GM19328 (cell line): ENCODE data around the gene NR1D2.

Source experiments
- ATAC-seq: cut with Tn5 transposase; IDR thresholded peaks from one replicate; pipeline ENCODE4 v1.9.1; 2021; ENCODE audit warnings: mild to moderate bottlenecking, moderate library complexity; ENCODE audit not compliant: unreplicated experiment

Gene NR1D2

GRCh38 chr3:23961913-23962312 is 16.8 kb downstream of the NR1D2 start:
- no peak for ATAC-seq

DNA sequence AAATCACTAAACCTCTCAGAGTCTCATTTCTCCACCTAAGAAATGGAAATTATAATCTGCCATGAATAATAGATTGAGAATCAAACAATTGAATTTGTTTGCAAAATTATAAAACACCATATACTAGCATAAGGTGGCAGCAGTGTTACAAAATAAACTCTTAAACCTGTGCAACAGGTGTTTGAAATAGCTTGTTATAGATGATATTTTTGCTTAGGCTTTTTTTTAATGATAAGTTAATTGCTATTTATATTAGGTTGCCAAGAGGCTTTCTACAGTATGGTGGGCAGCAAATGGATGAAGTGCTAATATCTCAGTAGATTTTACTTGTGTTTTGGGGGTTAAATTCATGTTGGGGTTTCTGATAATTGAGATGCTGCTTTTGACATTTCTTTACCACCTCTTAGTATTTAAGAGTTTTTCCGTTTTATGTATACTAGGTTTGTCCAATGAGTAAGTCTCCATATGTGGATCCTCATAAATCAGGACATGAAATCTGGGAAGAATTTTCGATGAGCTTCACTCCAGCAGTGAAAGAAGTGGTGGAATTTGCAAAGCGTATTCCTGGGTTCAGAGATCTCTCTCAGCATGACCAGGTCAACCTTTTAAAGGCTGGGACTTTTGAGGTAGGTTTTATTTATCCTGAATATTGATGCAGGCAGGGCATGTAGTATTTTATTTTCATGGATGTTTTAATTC is 19.6 kb downstream of the NR1D2 start:
- no peak for ATAC-seq

- ATAC-seq = no peak
These were observed 21.2 kb downstream of the NR1D2 start for GRCh38 chr3:23966328-23966727.

DNA sequence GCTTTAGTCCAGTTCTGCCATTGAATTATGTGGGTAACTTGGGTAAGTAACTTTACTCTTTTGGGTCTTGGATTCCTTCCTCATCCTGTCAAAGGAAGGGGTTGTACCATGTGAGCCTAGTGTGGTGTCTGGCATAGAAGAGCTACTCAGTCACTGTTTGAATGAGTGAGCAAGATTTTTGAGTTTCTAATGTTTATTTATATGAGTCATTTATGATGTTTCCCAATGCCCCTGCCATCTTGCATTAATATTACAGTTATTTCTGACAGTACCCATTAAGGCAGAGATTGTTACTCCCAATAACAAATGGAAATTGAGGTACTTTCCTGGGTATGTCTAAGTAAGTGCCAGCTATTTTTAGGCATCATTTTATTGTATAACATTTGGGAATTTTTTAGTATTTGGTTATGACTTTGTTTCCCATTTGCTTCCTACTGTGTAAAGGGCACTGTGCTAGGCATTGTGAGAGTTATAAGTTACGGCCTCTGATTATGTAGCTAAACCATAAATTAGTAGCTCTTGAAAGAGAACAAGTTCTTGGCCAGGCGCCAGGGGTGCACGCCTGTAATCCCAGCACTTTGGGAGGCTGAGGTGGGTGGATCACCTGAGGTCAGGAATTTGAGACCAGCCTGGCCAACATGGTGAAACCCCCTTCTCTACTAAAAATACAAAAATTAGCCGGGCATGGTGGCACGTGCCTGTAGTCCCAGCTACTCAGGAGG is 23.5 kb downstream of the NR1D2 start:
- no peak for ATAC-seq

GRCh38 chr3:23969393-23969792 is 24.3 kb downstream of the NR1D2 start:
- no peak for ATAC-seq

GRCh38 chr3:23971684-23972083 is 26.6 kb downstream of the NR1D2 start:
- ATAC-seq = no peak

DNA sequence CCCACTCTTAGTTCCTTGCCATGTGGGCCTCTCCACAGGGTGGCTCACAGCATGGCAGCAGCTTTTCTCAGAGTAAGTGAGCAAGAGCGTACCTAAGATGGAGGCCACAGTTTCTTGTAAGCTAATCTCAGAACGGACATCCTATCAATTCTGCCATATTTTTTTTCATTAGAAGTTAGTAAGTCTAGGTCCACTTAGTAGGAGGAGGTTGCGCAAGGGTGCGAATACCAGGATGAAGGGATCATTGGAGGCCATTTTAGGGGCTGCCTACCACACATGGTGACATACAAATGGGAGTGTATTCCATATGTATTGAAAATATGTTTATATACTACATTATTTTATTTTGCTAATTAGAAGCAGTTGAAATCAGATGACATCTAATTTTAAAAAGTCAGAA is 31.5 kb downstream of the NR1D2 start:
- ATAC-seq = no peak

DNA sequence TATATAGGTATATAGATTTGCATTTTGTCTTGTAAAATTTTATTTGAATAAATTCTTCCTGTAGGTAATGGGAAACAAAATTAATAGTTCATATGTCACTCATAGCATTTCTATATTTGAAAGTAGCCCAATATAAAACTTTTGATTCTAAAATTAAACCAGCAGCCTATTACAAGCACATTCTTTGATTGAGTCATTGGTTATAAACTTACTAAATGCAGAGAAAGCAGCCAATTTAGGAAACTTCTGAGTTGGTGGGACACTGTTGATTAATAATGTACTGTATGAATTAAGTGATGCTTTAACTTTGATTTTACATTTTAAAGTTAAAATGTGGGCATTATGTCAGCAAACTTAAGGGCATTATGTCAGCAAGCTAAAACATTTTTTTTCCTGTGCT is 34.5 kb downstream of the NR1D2 start:
- no peak for ATAC-seq

DNA sequence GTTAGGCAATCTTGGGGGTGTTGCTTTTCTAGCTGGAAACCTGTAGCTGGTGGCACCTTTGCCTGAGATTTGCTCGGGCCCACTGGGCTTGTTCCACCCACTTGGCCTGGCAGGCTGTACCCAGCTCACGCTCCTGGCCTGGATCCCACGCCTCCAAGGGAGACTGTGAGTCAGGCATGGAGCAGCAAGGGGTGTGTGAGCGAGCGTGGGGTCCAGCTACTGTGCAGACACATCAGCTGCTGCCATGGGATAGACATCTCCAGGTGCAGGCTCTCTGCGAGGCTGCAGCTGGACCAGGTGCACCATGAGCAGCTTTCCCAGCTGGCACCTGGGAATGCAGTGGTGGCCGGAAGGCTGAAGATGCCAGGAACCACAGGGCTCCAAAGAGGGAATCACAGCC is 36.0 kb downstream of the NR1D2 start:
- no peak for ATAC-seq

GRCh38 chr3:23981955-23982354 is 36.9 kb downstream of the NR1D2 start:
- no peak for ATAC-seq

GRCh38 chr3:23984934-23985333 is 39.8 kb downstream of the NR1D2 start:
- no peak for ATAC-seq

- no peak for ATAC-seq
These were observed 40.9 kb downstream of the NR1D2 start for GRCh38 chr3:23985747-23986544.

DNA sequence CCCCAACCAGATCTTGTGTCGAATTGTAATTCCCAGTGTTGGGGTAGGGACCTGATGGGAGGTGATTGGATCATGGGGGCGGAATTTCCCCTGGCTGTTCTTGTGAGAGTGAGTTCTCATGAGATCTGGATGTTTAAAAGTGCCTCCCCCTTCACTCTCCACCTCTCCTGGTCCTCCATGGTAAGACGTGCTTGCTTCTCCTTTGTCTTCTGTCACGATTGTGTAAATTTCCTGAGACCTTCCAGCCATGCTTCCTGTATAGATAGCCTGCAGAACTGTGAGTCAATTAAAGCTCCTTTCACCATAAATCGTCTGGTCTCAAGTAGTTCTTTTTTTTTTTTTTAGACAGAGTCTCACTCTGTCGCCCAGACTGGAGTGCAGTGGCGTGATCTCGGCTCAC is 42.3 kb downstream of the NR1D2 start:
- no peak for ATAC-seq

DNA sequence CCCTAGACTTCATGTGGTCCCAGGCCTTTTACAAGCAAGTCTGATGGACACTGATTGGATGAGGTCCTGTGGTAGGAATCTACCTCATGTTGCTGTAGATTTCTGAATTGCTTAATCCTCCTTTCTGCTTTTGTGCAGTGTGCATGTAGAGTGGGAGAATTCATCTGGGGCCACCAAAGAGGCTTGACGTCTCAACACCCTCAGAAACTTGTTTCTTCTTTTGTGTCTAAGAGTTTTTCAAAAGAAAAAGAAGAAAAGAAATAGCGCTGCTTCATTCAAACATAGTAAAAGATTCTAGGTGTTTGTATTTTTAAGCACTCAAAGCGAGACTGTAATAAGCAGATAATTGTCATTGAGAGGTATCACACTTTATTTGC is 46.2 kb downstream of the NR1D2 start:
- no peak for ATAC-seq

DNA sequence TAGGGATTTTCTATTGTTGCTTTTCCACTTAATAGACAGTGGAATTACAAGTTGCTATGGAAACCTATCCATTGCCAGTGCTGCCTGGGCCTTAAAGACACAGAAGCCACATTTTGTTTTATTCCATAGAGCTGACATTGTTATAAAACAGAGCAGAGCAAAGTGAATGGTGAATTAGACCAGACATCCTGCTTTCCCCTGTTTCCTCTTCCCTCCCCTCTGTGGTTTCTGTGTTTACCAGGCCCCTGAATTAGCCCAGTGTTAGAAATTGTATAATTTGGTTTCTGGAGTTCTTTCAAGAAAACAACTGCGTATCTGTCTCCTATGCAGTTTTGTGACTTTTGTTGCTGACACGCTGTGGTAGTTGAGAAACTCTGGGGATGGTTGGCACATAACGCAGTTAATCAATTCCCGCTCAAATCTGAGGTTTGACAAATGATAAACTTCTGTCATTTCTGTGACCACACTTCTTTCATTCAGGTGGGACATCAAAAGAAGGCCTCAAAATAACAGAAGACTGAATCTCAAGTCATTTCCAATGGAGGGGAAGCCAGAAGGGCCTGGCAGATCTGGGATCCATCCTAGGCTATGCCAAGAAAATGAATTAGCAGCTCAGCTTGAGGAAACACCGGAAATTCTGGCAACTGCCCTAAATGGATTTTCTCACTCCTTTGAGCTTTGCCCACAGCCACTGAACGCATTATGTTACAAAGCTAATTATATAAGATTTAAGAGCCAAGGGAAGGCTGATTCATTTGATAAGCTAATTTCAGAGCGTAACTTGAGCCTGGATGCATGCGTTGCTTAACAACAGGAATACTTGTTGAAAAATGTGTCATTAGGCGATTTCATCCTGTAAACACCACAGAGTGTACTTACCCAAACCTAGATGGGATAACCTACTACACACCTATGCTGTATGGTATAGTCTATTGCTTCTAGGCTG is 46.9 kb downstream of the NR1D2 start:
- no peak for ATAC-seq

DNA sequence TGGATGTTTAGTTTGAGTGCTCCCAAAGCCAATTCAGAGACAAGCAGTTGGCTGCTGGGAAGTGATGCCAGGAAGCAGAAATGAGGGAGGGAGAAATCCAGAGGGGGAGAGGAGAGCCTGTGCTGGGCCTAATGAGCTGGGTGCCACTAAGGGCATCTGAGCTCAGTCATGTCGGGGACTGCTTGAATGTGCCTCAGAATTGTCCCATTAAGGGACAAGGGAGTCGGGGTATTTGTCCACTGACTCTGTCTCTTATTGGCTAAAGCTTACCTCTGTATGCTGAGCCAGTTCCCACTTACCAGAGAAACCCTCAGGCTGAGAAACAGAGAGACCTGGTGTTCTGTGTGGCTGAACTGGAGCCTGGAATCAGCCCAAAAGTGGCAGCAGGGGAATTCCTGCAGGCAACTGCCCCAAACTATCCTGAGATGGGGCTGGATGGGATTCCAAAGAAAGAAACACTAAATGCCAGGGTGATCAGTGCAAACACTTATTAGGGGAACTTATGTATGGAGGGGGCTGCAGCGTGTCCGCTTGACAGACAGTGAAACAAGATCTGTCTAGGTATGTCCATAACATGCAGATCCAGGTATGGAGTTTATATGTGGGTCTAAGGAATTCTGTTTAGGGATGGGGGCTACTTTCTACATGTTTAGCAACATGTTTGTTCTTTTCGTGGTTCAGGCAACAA is 48.6 kb downstream of the NR1D2 start:
- ATAC-seq = no peak

DNA sequence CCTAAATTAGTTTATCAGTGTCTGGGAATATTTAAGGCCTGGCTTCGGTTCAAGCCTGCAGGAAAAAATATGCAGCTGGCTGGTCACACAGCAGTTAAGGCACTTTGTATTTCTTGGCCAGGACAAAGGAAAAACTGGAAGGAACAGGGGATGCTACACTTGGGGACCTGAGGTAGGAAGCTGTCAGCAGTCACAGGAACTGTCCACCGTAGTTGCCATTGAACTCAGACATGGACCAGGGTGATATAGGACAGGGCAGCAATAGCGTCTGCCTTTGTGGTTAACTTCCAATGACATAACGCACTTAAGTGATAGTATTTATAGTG is 49.1 kb downstream of the NR1D2 start:
- ATAC-seq = no peak

DNA sequence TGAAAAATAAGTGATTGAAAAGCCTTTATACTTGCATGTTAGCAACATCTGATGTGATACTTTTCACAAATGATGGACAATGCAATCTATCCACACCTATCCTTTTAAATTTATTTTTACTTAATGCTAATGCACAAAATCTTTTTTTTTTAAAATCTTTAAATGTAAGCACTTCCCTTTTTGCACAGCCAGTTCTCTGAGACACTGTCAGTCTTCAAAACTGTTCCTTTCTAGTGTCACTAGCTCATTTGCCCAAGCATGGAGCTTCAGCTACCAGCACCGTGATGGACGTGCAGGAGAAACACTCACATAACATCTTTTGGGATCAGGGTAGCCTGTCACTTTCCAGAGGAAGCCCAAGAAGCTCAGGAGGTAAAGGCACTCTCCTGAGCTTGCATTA is 50.1 kb downstream of the NR1D2 start:
- ATAC-seq = no peak

GRCh38 chr3:23996095-23996524 is 51.0 kb downstream of the NR1D2 start:
- no peak for ATAC-seq

- no peak for ATAC-seq
These were observed 54.0 kb downstream of the NR1D2 start for GRCh38 chr3:23999012-23999641.
